HG03439 (cell line): ENCODE data around the gene ASXL1.

Source experiments
- ATAC-seq: cut with Tn5 transposase; IDR thresholded peaks from one replicate; pipeline ENCODE4 v1.9.1; 2021; ENCODE audit warnings: mild to moderate bottlenecking, moderate library complexity; ENCODE audit not compliant: unreplicated experiment

The ASXL1 gene

DNA sequence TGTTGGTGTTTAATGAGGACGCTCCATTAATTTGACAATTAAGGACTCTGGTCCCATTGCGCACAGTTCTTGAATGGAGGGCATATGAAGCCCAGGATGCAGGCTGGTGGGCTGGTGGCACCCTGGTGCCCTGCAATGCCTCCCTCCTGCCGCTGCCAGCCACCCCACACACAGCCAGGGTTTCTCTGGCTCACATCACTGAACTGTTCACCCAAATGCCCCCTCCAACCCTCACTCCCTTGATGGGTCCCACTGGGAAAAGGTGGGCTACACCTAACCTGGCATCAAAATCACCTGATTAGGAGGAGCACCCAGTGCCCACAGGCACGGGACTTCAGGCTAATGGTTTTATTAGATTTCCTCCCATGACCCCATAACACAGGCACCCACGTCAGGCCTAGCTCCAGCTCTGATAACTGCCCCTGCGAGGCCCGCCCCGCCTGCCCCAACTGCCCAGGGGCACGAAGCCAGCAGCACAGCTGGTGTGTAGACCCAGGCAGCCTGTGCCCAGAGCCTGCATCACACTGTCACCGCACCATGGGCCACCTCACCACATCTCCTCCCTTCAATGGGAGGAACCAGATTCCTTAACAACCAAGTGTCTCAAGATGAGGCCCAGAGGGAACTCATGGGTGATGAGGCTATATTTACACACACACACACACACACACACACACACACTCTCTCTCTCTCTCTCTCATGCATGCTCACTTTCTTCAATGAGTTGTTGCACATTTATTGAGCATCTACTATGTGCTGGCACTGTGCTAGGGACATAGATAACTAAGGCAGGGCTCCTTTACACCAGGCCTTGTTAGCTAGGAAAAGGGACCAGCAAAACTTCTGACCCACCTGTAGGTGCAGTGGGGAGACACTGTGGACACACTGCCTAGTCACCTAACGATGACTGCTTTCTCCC, 119.7 kb downstream of the ASXL1 start:
- no peak for ATAC-seq

DNA sequence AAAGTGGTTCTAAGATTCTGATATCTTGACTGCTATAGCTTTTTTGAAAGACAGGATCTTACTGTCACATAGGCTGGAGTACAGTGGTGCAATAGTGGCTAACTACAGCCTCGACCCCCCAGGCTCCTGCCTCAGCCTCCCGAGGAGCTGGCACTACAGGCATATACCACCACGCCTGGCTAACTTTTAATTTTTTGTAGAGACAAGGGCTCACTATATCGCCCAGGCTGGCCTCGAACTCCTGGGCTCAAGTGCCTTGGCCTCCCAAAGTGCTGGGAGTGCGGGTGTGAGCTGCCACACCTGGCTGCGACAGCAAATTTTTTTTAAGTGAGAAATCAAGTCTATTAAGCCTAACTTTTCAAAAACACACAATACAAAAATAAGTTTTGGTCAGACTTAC, 120.4 kb downstream of the ASXL1 start:
- no peak for ATAC-seq

DNA sequence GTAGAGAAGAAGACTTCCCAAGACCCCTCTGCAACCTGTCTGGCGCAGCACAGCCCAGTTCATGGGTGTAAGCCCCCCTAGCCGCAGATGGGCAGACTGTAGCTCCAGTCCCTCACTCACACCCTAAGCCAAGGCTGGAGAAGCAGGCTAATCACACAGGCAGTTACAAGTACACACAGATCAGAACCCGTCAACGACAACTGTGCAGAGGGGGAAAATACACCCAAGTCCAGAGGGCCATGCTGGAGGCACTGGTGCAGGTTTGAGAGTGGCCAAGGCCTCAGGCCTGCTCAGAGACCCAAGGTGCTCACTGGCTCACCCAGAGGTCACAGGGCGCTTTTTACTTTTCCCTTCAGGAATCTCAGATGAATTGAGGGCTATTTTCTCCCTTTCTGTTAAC, 120.9 kb downstream of the ASXL1 start:
- ATAC-seq = no peak

DNA sequence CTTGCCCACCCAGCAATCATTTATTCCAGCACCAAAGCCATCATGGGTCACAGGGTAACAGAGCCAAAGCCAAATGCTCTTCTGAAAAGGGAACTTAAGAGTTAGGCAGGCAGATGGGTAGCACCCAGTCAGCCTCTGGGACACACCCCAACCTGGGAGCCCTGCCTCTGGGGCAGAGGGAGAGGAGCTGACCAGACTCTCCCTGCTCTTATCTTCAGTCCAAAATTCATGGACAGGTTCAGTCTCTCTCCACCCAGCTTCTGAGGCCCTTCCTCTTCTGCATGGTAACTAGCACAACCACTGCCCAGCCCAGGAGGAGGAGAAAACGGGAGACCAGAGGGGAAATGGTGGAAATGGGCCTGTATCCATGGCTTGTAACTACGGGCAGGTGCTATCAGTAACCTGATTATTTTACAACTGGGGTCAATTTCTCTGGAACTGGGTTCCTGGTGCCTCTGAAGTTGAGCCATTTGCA, 121.6 kb downstream of the ASXL1 start:
- no peak for ATAC-seq

DNA sequence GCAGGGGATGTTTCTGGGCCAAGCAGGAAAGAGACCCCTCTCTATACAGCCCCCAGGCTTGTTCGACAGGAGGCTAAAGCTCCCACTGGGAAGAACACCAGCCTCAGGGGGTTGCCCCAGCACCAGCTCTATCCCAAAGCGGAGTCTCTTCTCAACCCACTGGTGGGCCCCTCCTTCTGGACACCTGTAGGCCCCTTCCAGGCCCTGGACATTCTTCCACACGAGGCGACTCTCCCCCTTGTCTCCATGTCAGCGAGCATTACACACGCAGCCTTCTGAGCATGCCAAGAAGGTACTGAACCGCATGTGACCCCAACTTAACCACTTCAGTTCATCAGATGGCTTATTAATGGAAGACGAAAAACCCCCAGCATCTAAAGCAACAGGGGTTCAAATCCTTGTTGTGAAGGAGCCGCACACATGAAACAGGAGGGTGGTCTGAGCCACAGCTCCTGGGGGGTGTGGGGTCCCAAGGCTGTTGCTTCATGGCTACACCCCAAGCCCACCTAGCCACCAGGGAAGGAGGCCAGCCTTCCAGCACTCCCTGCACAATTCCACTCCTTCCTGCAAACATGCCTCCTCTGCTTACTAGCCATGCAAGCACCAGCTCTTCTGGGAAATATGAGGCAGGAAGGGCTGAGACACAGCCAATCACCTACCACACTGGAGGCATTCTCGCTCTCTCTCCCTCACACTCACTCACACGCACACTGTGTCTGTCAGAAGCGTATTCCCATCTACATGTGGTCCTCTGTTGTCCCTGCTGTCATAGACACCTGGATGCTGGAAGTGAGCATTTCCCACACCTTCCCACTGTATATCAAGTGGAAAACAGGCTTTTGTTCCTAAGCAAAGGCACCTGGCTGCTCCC, 122.5 kb downstream of the ASXL1 start:
- ATAC-seq = no peak

DNA sequence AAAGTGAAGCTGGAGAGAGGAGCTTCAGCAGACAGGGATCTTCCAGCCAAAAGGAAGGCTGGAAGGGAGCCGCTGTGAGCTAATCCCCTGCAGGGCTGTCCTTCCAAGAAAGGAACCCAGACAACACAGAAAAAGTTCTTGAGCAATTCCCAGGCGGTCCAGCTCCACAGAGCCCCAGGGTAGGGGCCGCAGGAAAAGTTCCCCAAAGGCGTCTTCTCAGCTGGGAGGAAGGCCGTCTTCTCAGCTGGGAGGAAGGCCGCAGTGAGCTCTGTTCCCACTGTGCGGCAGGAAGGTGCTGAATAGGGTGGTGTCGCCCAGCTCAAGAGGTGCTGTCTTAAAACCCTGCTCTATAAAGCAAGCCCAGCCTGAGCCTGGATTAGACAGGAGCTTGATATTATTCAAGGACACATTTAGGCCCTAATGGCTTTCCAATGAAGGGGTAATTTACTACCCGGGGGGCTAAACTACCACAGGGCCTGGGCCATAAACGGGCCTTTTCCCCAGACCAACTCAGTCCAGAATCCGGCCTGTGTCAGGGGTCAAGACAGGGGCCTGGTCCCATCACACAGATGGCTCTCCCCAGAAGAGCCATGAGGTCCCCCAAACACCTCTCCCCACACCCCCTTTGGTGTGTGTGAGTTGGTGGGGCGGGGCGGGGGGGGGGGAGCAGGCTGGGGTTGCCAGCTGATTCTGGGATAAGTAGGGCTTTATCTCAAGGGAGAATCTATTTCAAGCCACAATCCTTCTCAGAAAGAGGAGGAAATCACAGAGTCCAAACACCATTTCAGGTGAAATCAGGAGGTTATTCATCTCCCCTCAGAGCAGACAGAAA, 123.4 kb downstream of the ASXL1 start:
- no peak for ATAC-seq

DNA sequence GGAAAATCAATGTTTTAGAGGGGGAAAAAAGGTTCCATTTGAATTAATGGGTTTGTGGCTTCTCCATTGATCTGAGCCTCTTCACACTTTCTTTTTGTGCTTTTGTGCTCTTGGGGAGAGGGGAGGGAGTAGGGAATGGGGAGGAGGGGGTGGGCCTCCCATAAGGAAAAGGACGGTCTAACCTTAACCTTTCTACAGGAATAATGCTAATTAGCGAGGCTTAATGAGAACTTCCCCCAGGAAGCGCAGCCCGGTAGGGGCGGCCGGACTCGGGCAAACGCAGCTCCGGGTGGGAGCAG, 124.0 kb downstream of the ASXL1 start:
- no peak for ATAC-seq

DNA sequence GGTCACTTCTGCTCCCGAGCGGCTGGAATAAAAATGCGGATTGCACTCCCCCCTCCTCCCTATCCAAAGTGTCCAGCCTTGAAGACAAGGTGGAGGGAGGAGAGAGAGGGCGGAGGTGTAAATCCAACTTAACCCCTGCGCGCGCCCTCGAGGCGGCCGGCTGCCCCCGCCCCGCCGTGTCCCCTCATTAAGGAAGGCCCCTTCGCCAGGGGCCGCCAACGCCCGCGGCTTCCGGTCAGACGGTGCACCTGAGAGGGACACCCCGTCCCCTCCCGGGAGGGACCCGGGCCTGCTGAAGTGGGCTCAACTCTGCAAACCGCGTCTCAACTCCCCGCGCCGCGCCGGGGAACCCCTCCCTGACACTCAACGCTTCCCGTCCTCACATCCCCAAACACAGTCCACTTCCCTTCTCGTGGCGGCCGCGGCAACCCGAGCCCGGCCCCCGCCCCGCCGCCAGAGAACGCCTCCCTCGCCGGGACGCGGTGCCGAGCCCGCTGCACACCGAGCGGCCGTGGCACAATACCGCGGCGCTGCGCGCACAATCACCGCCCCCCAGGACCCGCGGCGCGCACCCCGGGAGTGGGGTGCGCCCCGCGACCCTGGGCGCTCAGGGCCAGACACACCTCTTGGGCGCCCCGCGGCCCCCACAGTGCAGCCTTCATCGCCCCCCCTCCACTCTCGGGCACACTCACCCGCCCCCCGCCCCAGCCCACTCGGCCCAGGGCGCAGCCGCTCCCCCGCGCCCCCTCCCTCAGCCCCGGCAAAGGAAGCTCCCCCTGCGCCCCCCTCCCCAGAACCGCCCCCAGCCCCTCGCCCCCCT, 124.5 kb downstream of the ASXL1 start:
- ATAC-seq = no peak

DNA sequence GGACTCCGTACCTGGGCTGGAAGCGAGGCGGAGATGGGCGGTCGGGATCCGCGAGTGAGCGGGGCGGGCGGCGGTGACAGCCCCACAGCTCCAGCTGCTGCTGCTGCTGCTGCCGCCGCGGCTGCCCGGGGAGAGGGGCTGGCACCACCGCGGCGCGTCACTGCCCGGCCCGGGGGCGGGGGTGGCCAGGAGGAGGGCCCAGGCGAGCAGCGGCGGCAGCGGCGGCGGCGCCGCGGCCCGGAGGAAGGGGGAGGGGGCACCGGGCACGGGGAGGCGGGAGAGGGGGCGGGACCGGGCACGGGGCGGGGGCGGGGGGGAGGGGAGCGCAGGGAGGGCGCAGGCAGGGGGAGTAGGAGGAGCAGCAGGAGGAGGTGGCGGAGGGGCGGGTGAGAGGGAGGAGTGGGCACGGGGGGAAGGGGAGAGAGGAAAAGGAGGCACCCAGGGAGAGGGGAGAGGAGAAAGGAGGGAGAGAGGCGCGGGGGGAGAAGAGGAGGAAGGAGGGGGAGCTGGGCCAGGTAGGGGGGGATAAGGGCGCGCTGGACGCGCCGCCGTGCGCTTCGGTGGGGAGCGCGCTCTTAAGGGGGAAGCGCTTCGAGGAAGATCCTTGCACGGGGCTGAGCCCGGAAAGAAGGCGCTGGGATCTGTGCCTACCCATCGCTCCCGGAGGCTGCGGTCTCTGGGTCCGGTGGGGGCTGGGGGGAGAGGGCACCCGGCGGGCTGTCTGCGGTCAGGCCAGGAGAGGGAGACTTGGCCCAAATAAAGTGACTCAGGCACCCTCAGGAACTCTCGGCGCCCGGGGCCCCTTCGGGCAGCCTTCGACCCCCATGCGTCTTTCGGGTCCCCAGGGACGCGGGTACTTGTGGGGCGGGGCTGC, 125.5 kb downstream of the ASXL1 start:
- no peak for ATAC-seq

DNA sequence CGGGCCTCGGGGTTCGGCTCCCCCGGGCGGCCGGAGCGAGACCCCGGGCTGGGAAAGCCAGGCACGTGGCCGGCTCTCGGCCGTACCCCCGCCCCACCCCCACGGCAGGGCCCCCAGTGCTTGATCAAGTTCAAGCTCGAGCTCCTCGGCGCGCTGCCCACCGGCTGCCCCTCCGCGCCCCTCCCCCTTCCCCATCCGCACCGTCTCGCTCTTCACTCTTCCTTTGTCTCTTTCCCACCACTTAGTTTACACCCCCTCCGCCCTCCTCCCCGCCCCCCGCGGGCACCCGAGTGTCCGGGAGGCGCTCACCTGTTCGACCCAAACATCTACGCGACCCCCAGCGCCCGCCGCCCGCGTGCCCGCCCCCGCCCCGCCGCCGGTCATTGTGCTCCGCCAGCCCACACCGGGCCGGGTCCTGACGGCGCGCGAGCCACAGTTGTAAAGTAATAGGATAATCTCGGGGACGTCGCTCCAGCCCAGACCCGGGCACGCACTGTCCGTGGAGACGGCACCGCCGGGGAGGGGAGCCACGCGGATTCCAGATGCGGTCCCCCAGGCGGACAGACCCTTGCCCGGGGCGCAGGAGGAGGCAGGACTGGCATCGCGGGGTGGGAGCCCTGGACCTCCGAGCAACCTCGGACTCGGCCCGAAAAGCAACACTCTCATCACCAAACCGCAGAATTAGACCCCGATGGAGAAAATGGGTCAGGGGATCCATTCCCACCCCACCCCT, 126.3 kb downstream of the ASXL1 start:
- no peak for ATAC-seq

DNA sequence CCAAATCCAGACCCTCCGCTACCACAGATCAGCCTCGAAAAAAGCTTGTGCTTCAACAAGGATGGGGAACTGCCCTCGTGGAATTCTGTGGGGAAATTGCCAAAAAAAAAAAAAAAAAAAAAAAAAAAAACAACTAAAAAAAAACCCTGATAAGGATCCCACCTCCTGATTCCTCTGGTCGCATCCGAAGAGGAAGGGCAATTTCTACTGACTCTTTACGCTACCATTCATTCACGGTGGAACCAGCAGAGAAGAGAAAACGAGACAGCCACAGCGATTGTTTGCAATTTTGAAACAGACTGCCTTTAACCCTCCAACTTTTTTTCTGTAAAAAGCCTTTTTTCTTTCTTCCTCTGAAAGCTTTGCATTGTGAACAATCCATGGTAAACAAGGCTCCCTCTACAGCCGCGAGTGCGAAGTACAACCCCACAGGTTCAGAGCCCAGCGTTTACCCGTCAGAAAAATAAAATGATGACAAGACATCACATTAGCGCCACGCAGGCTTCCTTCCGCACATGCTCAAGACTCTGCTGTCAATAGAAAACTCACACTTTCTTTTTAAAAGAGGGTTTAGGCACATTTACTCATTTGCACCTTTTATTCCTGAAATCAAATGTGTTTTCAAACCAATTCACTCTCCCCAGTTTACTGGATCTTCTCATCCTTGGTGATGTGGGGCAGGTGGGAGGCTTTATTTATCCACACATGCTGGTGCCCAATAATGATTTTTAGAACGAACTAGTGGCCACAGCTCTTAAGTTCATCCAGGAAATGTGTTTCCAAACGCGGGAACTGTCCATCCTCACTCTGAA, 127.0 kb downstream of the ASXL1 start:
- peak; percentile 69 for ATAC-seq

DNA sequence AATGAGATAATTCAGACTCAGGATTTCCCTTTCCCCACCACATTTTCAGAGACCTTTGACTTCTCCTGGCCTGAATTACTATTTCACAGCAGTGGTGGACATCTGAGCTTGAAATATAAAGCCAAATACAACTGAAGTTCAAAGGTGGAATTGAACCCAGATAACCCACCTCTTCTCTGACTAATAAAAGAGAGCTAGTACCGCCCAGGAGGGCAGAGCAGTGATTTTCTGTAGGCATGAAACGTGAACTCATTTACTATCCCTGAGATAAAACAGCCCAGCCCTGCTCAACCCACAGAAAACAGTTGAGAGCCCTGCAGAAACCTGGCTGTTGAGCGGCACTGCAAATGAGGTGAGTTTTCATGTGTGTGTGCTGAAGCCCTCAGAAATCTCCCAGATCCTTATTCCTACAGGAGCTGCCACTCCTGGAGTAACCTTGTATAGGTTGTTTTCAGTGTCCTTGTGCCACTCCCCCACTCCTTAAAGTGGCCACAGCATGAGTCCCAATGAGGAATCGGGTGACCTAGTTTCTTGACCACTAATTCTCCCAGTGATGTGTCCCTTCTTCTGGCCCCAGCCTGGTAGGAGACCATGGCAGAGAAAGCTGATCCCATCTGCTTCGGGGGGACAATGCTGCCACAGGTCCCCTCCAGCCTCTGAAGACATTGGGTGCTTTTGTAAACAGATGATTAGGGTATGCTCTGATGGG, 127.8 kb downstream of the ASXL1 start:
- ATAC-seq = no peak

DNA sequence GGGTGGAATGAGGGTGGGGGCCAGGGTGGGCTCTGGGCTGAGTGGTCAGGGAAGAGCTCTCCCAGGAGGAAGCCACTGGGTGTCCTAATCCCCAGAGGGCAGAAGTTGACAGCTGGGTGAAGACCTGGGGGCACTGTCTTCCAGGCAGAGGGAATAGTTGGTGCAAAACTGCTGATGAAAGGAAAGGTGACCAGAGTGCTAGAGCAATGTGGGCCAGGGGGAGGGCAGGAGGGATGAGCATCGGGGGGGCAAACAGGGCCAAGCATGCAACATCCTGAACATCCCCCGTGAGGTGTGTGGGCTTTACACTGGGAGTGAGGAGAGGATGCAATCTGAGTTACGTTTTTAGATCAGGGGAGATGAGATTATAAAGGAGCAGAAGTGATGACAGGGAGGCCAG, 129.2 kb downstream of the ASXL1 start:
- no peak for ATAC-seq

DNA sequence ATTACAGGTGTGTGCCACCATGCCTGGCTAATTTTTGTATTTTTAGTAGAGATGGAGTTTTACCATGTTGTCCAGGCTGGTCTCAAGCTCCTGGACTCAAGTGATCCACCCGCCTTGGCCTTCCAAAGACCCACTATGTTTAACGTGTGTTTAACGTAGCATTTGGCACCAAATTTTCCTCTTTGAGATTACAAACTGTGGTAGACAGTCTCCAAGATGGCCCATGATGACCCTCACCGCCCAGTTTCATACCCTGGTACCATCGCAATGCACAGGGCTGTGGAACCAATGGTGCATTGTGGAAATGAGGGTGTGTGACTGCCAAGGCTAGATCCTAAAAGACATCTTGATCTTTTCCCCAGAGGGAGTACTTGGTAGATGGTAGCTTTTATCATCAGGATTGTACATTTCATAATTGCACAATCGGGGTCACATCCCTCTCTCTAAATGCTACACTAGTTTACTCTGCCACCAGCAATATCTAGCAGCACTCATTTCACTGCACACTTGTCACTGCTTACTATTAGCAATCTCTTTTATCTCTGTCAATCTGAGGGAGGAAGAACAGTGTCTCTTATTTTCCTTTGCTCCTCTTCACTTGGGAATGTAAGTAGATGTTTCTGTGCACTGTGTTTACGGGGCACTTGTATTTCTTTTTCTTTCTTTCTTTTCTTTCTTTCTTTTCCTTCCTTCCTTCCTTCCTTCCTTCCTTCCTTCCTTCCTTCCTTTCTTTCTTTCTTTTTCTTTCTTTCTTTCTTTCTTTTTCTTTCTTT, 130.1 kb downstream of the ASXL1 start:
- no peak for ATAC-seq
